HepG2 (cell line): Measurements from ENCODE around the gene PSMD3. TPM values are rescaled to one million over a fixed set of nuclear protein-coding genes. Genes with fewer than 3 reads are reported as not detected.
A peak's percentile ranks its signal among the peaks of the same experiment; 100 is the strongest.

Experiments used
- CCDC6 ChIP-seq: sonication (generic); formaldehyde crosslinking; IDR thresholded peaks from 2 replicates; pipeline ENCODE4 v1.8.1; 2022; ENCODE audit warnings: mild to moderate bottlenecking, missing genetic modification reagents, moderate library complexity
- DNMT1 ChIP-seq: sonication (generic); formaldehyde crosslinking; IDR thresholded peaks from 2 replicates; pipeline ENCODE4 v1.5.1; 2020; ENCODE audit warnings: mild to moderate bottlenecking, missing genetic modification reagents
- ERF ChIP-seq: IDR thresholded peaks from 2 replicates; pipeline ENCODE4 v1.6.1; 2018; ENCODE audit warnings: missing biosample characterization, missing genetic modification reagents
- GTF3A ChIP-seq: sonication (generic); formaldehyde crosslinking; conservative IDR thresholded peaks from 2 replicates; pipeline ENCODE4 v1.4.0; 2020; ENCODE audit warnings: mild to moderate bottlenecking, missing genetic modification reagents
- HOXA9 ChIP-seq: sonication (generic); formaldehyde crosslinking; IDR thresholded peaks from 2 replicates; pipeline ENCODE4 v1.8.1; 2022; ENCODE audit warnings: missing genetic modification reagents, mild to moderate bottlenecking, moderate library complexity, borderline replicate concordance
- JARID2 ChIP-seq: sonication (generic); formaldehyde crosslinking; IDR thresholded peaks from 2 replicates; pipeline ENCODE4 v1.8.1; 2023; ENCODE audit warnings: missing genetic modification reagents, inconsistent platforms; ENCODE audit not compliant: insufficient replicate concordance
- KDM5B ChIP-seq: sonication (generic); formaldehyde crosslinking; IDR thresholded peaks from 2 replicates; pipeline ENCODE4 v1.4.0; 2020; ENCODE audit warnings: missing genetic modification reagents, mild to moderate bottlenecking, borderline replicate concordance
- LCORL ChIP-seq, 2 experiments: fragments of 450-650 bp in 1 of 2; sonication (generic) in 1 of 2; formaldehyde crosslinking in 1 of 2; IDR thresholded peaks; 2 replicates each; pipeline versions ENCODE4 v1.5.0 to v1.6.1; 2017 to 2020; ENCODE audit warnings: antibody characterized with exemption in 1 of 2, missing genetic modification reagents in 1 of 2
- MAZ ChIP-seq, 2 experiments: sonication (generic) in 1 of 2; formaldehyde crosslinking in 1 of 2; IDR thresholded peaks; 2 replicates each; pipeline versions ENCODE4 v1.5.0 to v1.6.1; 2012 to 2020; ENCODE audit warnings: low read depth in 2 of 2, mild to moderate bottlenecking in 2 of 2, borderline replicate concordance in 1 of 2, improper control_type of control experiment in 1 of 2, low read length in 1 of 2, missing genetic modification reagents in 1 of 2, moderate library complexity in 1 of 2
- NCOR1 ChIP-seq: fragments of 200-600 bp; sonication (generic); IDR thresholded peaks from 2 replicates; pipeline ENCODE4 v1.7.0; 2017; ENCODE audit warnings: antibody characterized with exemption, low read length, borderline replicate concordance
- ZNF337 ChIP-seq: sonication (generic); formaldehyde crosslinking; IDR thresholded peaks from 2 replicates; pipeline ENCODE4 v1.5.1; 2020; ENCODE audit warnings: missing genetic modification reagents, low read depth, mild to moderate bottlenecking, borderline replicate concordance
- ZNF773 ChIP-seq: sonication (generic); formaldehyde crosslinking; IDR thresholded peaks from 2 replicates; pipeline ENCODE4 v1.4.0; 2020; ENCODE audit warnings: missing genetic modification reagents, borderline replicate concordance
- polyA plus RNA-seq, 8 experiments: library from polyadenylated mRNA; depleted of rRNA in 3 of 8; stranded (reverse) in 7 of 8; unstranded in 1 of 8; fragments of >200 nt; fragmentation: Illumina TruSeq in 4 of 8; extraction: Trizol in 4 of 8; gene quantifications; 2 replicates each; pipeline versions ENCODE4 v1.2.1 to v1.2.3, GENCODE V29; 2011 to 2016; ENCODE audit warnings: low read depth in 4 of 8, missing spikeins in 1 of 8, mixed read lengths in 1 of 8; ENCODE audit not compliant: insufficient read depth in 1 of 8
- total RNA-seq, 5 experiments: library from RNA; depleted of rRNA; stranded (reverse); fragments of >200 nt; fragmentation: Illumina TruSeq; extraction: Trizol; gene quantifications; 2 replicates each; pipeline ENCODE4 v1.2.3, GENCODE V29; 2016; ENCODE audit warnings: low read depth in 1 of 5
- TF ChIP-seq, protein P1 (sequence below): sonication (generic); formaldehyde crosslinking; IDR thresholded peaks from 2 replicates; pipeline ENCODE4 v1.5.1; 2020; ENCODE audit warnings: missing genetic modification reagents, mild to moderate bottlenecking, borderline replicate concordance
- TF ChIP-seq, protein P2 (sequence below): sonication (generic); formaldehyde crosslinking; conservative IDR thresholded peaks from 2 replicates; pipeline ENCODE4 v1.4.0; 2020; ENCODE audit warnings: mild to moderate bottlenecking, missing genetic modification reagents, moderate library complexity
- TF ChIP-seq, protein P3 (sequence below): sonication (generic); formaldehyde crosslinking; IDR thresholded peaks from 2 replicates; pipeline ENCODE4 v1.5.1; 2020; ENCODE audit warnings: mild to moderate bottlenecking, moderate library complexity, missing genetic modification reagents
- TF ChIP-seq, protein P4 (sequence below): sonication (generic); formaldehyde crosslinking; IDR thresholded peaks from 2 replicates; pipeline ENCODE4 v1.4.0; 2020; ENCODE audit warnings: missing genetic modification reagents; ENCODE audit errors: not compliant biosample characterization
- TF ChIP-seq, protein P5 (sequence below): IDR thresholded peaks from 2 replicates; pipeline ENCODE4 v1.6.1; 2012; ENCODE audit warnings: inconsistent platforms
- TF ChIP-seq, protein P6 (sequence below): sonication (generic); formaldehyde crosslinking; conservative IDR thresholded peaks from 2 replicates; pipeline ENCODE4 v1.8.0; 2022; ENCODE audit warnings: missing genetic modification reagents

The PSMD3 gene
- total and polyA plus RNA-seq, 2 of the 13 experiments (the other 11 are each of a cell fraction or from before 2014, with no cell fraction given), result 97.4 to 146 TPM

DNA sequence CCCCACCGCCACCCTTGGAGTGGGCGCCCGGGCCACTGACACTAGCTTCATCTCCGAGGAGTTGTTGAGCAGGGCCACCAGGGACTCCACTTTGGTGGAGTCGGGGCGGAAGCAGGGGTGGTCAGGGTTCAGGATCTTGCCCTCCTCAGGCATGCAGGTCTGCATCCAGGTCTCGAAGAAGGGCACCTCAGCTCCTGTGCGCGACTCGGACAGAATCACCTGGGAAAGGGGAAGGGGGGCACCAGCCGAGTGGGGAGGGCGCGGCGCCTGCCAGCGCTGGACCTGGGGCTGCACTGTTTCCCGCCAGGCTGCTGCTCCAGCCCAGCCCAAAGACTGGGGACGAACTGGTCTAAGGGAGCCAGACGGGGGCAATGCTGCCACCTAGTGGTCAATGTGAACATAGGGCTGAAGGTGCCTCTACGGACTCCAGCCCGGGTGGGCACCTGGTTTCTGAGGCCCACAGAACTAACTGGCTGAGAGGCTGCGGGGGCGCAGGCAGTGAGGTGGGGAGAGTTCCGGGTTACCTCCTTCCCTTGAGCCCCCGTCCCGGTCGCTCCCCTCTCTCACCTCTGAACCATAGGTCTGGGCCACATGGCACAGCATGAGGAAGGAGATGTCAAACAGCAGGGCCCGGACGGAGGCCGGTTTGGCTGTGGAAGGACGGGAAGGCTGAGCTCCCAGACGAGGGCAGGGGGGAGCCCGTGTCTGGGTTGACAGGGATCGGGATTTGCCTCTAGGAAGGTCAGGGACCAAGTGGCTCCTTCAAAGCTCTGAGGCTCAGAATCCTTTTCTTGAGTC is 46.4 kb downstream of the PSMD3 start (continued):
- TF ChIP-seq, protein P1, sequence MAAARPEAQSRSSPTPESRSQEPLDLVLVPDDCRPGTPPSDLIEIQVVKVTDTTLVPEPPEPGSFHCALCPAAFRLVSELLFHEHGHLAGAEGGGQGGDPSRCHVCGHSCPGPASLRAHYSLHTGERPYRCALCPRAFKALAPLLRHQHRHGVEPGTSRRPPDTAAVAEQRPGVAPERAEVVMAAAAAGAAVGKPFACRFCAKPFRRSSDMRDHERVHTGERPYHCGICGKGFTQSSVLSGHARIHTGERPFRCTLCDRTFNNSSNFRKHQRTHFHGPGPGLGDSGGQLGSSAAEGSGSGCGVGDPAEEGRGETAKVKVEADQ, result 0 out of 2 replicates have a peak, but pooled peaks have one; percentile 45
- TF ChIP-seq HOXA9 (CRISPR knock-in tag) (no peak), ZNF773 (CRISPR knock-in tag) (no peak), JARID2 (CRISPR knock-in tag) (no peak), MAZ (IDR thresholded peaks at IDR 0.05; ENCODE audit: borderline replicate concordance, low read depth, low read length) (no peak), MAZ (CRISPR knock-in tag; IDR thresholded peaks at IDR 0.05; ENCODE audit: low read depth) (no peak), LCORL (IDR thresholded peaks at IDR 0.05) (no peak), LCORL (CRISPR knock-in tag; IDR thresholded peaks at IDR 0.05) (no peak), CCDC6 (CRISPR knock-in tag) (no peak), ZNF337 (no peak), NCOR1 (no peak), ERF (CRISPR knock-in tag) (no peak), DNMT1 (CRISPR knock-in tag) (0 out of 2 replicates have a peak, but pooled peaks have one; percentile 34), KDM5B (peak; percentile 76; the same call in 1 of the 2 replicates), GTF3A (CRISPR knock-in tag) (no peak)
- TF ChIP-seq, protein P2, sequence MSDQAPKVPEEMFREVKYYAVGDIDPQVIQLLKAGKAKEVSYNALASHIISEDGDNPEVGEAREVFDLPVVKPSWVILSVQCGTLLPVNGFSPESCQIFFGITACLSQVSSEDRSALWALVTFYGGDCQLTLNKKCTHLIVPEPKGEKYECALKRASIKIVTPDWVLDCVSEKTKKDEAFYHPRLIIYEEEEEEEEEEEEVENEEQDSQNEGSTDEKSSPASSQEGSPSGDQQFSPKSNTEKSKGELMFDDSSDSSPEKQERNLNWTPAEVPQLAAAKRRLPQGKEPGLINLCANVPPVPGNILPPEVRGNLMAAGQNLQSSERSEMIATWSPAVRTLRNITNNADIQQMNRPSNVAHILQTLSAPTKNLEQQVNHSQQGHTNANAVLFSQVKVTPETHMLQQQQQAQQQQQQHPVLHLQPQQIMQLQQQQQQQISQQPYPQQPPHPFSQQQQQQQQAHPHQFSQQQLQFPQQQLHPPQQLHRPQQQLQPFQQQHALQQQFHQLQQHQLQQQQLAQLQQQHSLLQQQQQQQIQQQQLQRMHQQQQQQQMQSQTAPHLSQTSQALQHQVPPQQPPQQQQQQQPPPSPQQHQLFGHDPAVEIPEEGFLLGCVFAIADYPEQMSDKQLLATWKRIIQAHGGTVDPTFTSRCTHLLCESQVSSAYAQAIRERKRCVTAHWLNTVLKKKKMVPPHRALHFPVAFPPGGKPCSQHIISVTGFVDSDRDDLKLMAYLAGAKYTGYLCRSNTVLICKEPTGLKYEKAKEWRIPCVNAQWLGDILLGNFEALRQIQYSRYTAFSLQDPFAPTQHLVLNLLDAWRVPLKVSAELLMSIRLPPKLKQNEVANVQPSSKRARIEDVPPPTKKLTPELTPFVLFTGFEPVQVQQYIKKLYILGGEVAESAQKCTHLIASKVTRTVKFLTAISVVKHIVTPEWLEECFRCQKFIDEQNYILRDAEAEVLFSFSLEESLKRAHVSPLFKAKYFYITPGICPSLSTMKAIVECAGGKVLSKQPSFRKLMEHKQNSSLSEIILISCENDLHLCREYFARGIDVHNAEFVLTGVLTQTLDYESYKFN (CRISPR knock-in tag), result no peak
- TF ChIP-seq, protein P3, sequence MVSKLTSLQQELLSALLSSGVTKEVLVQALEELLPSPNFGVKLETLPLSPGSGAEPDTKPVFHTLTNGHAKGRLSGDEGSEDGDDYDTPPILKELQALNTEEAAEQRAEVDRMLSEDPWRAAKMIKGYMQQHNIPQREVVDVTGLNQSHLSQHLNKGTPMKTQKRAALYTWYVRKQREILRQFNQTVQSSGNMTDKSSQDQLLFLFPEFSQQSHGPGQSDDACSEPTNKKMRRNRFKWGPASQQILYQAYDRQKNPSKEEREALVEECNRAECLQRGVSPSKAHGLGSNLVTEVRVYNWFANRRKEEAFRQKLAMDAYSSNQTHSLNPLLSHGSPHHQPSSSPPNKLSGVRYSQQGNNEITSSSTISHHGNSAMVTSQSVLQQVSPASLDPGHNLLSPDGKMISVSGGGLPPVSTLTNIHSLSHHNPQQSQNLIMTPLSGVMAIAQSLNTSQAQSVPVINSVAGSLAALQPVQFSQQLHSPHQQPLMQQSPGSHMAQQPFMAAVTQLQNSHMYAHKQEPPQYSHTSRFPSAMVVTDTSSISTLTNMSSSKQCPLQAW (CRISPR knock-in tag), result peak; percentile 60; the same call in 1 of the 2 replicates
- TF ChIP-seq, protein P4, sequence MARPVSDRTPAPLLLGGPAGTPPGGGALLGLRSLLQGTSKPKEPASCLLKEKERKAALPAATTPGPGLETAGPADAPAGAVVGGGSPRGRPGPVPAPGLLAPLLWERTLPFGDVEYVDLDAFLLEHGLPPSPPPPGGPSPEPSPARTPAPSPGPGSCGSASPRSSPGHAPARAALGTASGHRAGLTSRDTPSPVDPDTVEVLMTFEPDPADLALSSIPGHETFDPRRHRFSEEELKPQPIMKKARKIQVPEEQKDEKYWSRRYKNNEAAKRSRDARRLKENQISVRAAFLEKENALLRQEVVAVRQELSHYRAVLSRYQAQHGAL (CRISPR knock-in tag), result no peak
- TF ChIP-seq, protein P5, sequence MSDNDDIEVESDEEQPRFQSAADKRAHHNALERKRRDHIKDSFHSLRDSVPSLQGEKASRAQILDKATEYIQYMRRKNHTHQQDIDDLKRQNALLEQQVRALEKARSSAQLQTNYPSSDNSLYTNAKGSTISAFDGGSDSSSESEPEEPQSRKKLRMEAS, result peak; percentile 29; the same call in 1 of the 2 replicates
- TF ChIP-seq, protein P6, sequence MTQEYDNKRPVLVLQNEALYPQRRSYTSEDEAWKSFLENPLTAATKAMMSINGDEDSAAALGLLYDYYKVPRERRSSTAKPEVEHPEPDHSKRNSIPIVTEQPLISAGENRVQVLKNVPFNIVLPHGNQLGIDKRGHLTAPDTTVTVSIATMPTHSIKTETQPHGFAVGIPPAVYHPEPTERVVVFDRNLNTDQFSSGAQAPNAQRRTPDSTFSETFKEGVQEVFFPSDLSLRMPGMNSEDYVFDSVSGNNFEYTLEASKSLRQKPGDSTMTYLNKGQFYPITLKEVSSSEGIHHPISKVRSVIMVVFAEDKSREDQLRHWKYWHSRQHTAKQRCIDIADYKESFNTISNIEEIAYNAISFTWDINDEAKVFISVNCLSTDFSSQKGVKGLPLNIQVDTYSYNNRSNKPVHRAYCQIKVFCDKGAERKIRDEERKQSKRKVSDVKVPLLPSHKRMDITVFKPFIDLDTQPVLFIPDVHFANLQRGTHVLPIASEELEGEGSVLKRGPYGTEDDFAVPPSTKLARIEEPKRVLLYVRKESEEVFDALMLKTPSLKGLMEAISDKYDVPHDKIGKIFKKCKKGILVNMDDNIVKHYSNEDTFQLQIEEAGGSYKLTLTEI, result no peak
